HepG2 (cell line): ENCODE measurements around the gene ATG2A. TPM values are rescaled to one million over a fixed set of nuclear protein-coding genes. Genes with fewer than 3 reads are reported as not detected.

Experiments
- ATF7-NPFF ChIP-seq: sonication (generic); formaldehyde crosslinking; IDR thresholded peaks from 2 replicates; pipeline ENCODE4 v1.8.1; 2023; ENCODE audit warnings: mild to moderate bottlenecking, low read depth, missing genetic modification reagents, moderate library complexity
- EED ChIP-seq: sonication (generic); formaldehyde crosslinking; IDR thresholded peaks from 2 replicates; pipeline ENCODE4 v1.5.0; 2020; ENCODE audit warnings: mild to moderate bottlenecking, missing genetic modification reagents
- HNF4G ChIP-seq, 2 experiments: sonication (generic) in 1 of 2; formaldehyde crosslinking in 1 of 2; IDR thresholded peaks; 2 replicates each; pipeline versions ENCODE4 v1.4.0 to v1.6.1; 2011 to 2020; ENCODE audit warnings: borderline replicate concordance in 2 of 2, low read depth in 2 of 2, mild to moderate bottlenecking in 2 of 2, low read length in 1 of 2, missing genetic modification reagents in 1 of 2, moderate library complexity in 1 of 2
- HNRNPH1 ChIP-seq: fragments of 200-400 bp; formaldehyde crosslinking; optimal IDR thresholded peaks from 2 replicates; pipeline ENCODE3; 2017; ENCODE audit warnings: mild to moderate bottlenecking, low read depth, low read length
- JUN ChIP-seq: sonication (generic); formaldehyde crosslinking; IDR thresholded peaks from 2 replicates; pipeline ENCODE4 v1.4.0; 2020; ENCODE audit warnings: mild to moderate bottlenecking, missing genetic modification reagents
- NFYC ChIP-seq: IDR thresholded peaks from 2 replicates; pipeline ENCODE4 v1.6.1; 2016; ENCODE audit warnings: missing genetic modification reagents, missing compliant biosample characterization
- PRDM10 ChIP-seq: sonication (generic); formaldehyde crosslinking; IDR thresholded peaks from 2 replicates; pipeline ENCODE4 v1.4.0; 2020; ENCODE audit warnings: low read depth, missing genetic modification reagents
- ZBTB26 ChIP-seq: IDR thresholded peaks from 2 replicates; pipeline ENCODE4 v1.6.1; 2016; ENCODE audit warnings: missing compliant biosample characterization, missing genetic modification reagents, borderline replicate concordance
- ZKSCAN1 ChIP-seq: fragments of 150-350 bp; IDR thresholded peaks from 2 replicates; pipeline ENCODE4 v1.6.1; 2014; ENCODE audit warnings: low read length
- ZNF12 ChIP-seq: sonication (generic); formaldehyde crosslinking; IDR thresholded peaks from 2 replicates; pipeline ENCODE4 v1.5.0; 2020; ENCODE audit warnings: missing genetic modification reagents
- ZNF20 ChIP-seq: sonication (generic); formaldehyde crosslinking; IDR thresholded peaks from 2 replicates; pipeline ENCODE4 v1.4.0; 2020; ENCODE audit warnings: mild to moderate bottlenecking, moderate library complexity, missing genetic modification reagents
- ZNF232 ChIP-seq: sonication (generic); formaldehyde crosslinking; IDR thresholded peaks from 2 replicates; pipeline ENCODE4 v1.4.0; 2020; ENCODE audit warnings: missing genetic modification reagents, borderline replicate concordance
- ZNF276 ChIP-seq: sonication (generic); formaldehyde crosslinking; IDR thresholded peaks from 2 replicates; pipeline ENCODE4 v1.4.0; 2020; ENCODE audit warnings: mild to moderate bottlenecking, low read depth, missing genetic modification reagents
- ZNF501 ChIP-seq: sonication (generic); formaldehyde crosslinking; IDR thresholded peaks from 2 replicates; pipeline ENCODE4 v1.5.1; 2020; ENCODE audit warnings: mild to moderate bottlenecking, moderate library complexity, missing genetic modification reagents
- ZNF564 ChIP-seq: sonication (generic); formaldehyde crosslinking; IDR thresholded peaks from 2 replicates; pipeline ENCODE4 v1.8.1; 2023; ENCODE audit warnings: mild to moderate bottlenecking, missing genetic modification reagents
- ZSCAN5A ChIP-seq: sonication (generic); formaldehyde crosslinking; IDR thresholded peaks from 2 replicates; pipeline ENCODE4 v1.8.0; 2022; ENCODE audit warnings: mild to moderate bottlenecking, missing genetic modification reagents, borderline replicate concordance
- polyA plus RNA-seq, 8 experiments: library from polyadenylated mRNA; depleted of rRNA in 3 of 8; stranded (reverse) in 7 of 8; unstranded in 1 of 8; fragments of >200 nt; fragmentation: Illumina TruSeq in 4 of 8; extraction: Trizol in 4 of 8; gene quantifications; 2 replicates each; pipeline versions ENCODE4 v1.2.1 to v1.2.3, GENCODE V29; 2011 to 2016; ENCODE audit warnings: low read depth in 4 of 8, missing spikeins in 1 of 8, mixed read lengths in 1 of 8; ENCODE audit not compliant: insufficient read depth in 1 of 8
- total RNA-seq, 5 experiments: library from RNA; depleted of rRNA; stranded (reverse); fragments of >200 nt; fragmentation: Illumina TruSeq; extraction: Trizol; gene quantifications; 2 replicates each; pipeline ENCODE4 v1.2.3, GENCODE V29; 2016; ENCODE audit warnings: low read depth in 1 of 5
- TF ChIP-seq, protein P1 (sequence below): sonication (generic); formaldehyde crosslinking; conservative IDR thresholded peaks from 2 replicates; pipeline ENCODE4 v1.8.0; 2022; ENCODE audit warnings: mild to moderate bottlenecking, moderate library complexity, missing genetic modification reagents

ATG2A gene
- total and polyA plus RNA-seq, 2 of the 13 experiments (the other 11 are each of a cell fraction or from before 2014, with no cell fraction given): 6.7 to 8.0 TPM

DNA sequence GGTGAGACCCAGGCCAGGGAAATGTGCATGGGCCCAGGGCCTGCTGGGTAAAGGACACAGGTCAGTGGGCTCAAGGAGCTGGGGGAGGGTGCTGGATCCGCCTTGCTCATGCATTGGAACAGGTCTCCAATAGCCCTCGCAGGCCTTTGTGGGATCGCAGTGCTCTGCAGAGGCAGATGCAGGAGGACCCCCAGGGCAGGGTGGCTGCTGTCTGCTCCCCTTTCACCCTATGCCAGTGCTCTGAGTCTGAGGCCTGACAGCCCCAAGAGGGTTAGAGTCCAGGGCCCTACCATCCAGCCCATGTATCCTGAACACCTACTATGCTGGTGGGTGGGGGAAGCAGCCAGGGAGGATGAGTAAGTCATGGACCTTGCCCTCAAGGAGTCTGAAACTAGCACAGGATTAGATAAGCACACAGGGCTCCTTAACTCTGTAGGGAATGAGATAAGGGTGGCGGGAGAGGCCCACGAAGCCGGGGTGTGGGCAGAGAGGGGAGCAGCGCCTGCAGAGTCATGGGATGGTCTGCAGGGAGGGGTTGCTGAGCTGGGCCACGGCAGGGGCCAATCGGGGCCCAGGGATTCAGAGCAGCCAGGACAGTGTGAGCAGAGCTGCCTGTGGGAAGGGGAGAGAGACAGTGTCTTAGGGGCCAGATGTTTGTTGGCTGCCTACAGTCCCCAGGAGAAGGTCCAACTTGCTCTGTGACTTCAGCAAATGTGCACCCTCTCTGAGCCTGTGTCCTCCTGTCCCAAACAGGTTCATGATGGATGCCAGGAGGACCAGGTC lies 28.1 kb downstream of the ATG2A start (continued):
- peak; percentile 45; the same call in 1 of the 2 replicates for TF ChIP-seq PRDM10
- TF ChIP-seq ZNF232: peak; percentile 32; the same call in 1 of the 2 replicates
- 0 out of 2 replicates have a peak, but pooled peaks have one; percentile 19 for TF ChIP-seq ATF7-NPFF (CRISPR knock-in tag)
- TF ChIP-seq ZNF276: 0 out of 2 replicates have a peak, but pooled peaks have one; percentile 53
- no peak for TF ChIP-seq ZNF20 (CRISPR knock-in tag)
- TF ChIP-seq ZBTB26 (CRISPR knock-in tag): no peak
- 0 out of 2 replicates have a peak, but pooled peaks have one; percentile 16 for TF ChIP-seq ZNF12 (CRISPR knock-in tag)
- 0 out of 2 replicates have a peak, but pooled peaks have one; percentile 17 for TF ChIP-seq NFYC (CRISPR knock-in tag)
- TF ChIP-seq ZNF501 (CRISPR knock-in tag): 0 out of 2 replicates have a peak, but pooled peaks have one; percentile 5
- peak; percentile 45; the same call in 1 of the 2 replicates for TF ChIP-seq HNF4G (IDR thresholded peaks at IDR 0.05; ENCODE audit: borderline replicate concordance, low read depth, low read length)
- TF ChIP-seq HNF4G (CRISPR knock-in tag; IDR thresholded peaks at IDR 0.05; ENCODE audit: borderline replicate concordance, low read depth): no peak; the same call in 1 of the 2 replicates
- peak; percentile 93 for TF ChIP-seq ZKSCAN1
- peak; percentile 52; the same call in 1 of the 2 replicates for TF ChIP-seq ZNF564 (CRISPR knock-in tag)
- TF ChIP-seq, protein P1, sequence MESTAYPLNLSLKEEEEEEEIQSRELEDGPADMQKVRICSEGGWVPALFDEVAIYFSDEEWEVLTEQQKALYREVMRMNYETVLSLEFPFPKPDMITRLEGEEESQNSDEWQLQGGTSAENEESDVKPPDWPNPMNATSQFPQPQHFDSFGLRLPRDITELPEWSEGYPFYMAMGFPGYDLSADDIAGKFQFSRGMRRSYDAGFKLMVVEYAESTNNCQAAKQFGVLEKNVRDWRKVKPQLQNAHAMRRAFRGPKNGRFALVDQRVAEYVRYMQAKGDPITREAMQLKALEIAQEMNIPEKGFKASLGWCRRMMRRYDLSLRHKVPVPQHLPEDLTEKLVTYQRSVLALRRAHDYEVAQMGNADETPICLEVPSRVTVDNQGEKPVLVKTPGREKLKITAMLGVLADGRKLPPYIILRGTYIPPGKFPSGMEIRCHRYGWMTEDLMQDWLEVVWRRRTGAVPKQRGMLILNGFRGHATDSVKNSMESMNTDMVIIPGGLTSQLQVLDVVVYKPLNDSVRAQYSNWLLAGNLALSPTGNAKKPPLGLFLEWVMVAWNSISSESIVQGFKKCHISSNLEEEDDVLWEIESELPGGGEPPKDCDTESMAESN (CRISPR knock-in tag): peak; percentile 21; the same call in 1 of the 2 replicates
- TF ChIP-seq EED (CRISPR knock-in tag): 0 out of 2 replicates have a peak, but pooled peaks have one; percentile 30
- TF ChIP-seq JUN (CRISPR knock-in tag): peak; percentile 40; the same call in 1 of the 2 replicates
- peak; percentile 62 for TF ChIP-seq HNRNPH1
- TF ChIP-seq ZSCAN5A (CRISPR knock-in tag): no peak
